K562 (cell line): Measurements from ENCODE around the gene ZMIZ1. TPM values are rescaled to one million over a fixed set of nuclear protein-coding genes. Genes with fewer than 3 reads are reported as not detected.

Experiments
- CHD1 ChIP-seq: fragments of 200-600 bp; sonication (generic); IDR thresholded peaks from one replicate; pipeline ENCODE4 v1.6.1; 2012; ENCODE audit warnings: mild to moderate bottlenecking, moderate library complexity, low read length, inconsistent platforms
- DACH1 ChIP-seq: fragments of 450-650 bp; IDR thresholded peaks from 2 replicates; pipeline ENCODE4 v1.6.1; 2018; ENCODE audit not compliant: partially characterized antibody
- FOXK1 ChIP-seq: sonication (generic); formaldehyde crosslinking; IDR thresholded peaks from 2 replicates; pipeline ENCODE4 v1.8.0; 2022; ENCODE audit warnings: missing genetic modification reagents, mild to moderate bottlenecking, borderline replicate concordance
- KLF16 ChIP-seq: IDR thresholded peaks from 2 replicates; pipeline ENCODE4 v1.6.1; 2016; ENCODE audit warnings: antibody characterized with exemption
- MBD2 ChIP-seq: sonication (generic); IDR thresholded peaks from 2 replicates; pipeline ENCODE4 v1.6.1; 2016; ENCODE audit warnings: low read depth, borderline replicate concordance
- SMARCB1 ChIP-seq: IDR thresholded peaks from 2 replicates; pipeline ENCODE4 v1.6.1; 2011; ENCODE audit warnings: improper control_type of control experiment, low read depth; ENCODE audit not compliant: insufficient read length
- polyA plus RNA-seq, 8 experiments: library from polyadenylated mRNA; depleted of rRNA in 4 of 8; stranded (reverse) in 5 of 8; unstranded in 3 of 8; fragments of >200 nt; fragmentation: Nextera tagmentation in 2 of 8; fragmentation: Illumina TruSeq in 1 of 8; extraction: Ambion mirVana in 2 of 8; extraction: Trizol in 1 of 8; gene quantifications; 2 replicates each; pipeline versions ENCODE4 v1.2.1 to v1.2.3, GENCODE V29; 2011 to 2014; ENCODE audit warnings: inconsistent platforms in 1 of 8, missing spikeins in 1 of 8
- total RNA-seq, 7 experiments: library from RNA; depleted of rRNA in 6 of 7; stranded (reverse); fragments of >200 nt in 6 of 7; fragmentation: Illumina TruSeq in 2 of 7; extraction: Trizol in 2 of 7; gene quantifications; 2 replicates each; pipeline versions ENCODE4 v1.2.1 to v1.2.3, GENCODE V29; 2011 to 2021; ENCODE audit warnings: low replicate concordance in 1 of 7
- TF ChIP-seq, protein P1 (sequence below): fragments of 450-650 bp; IDR thresholded peaks from 2 replicates; pipeline ENCODE4 v1.6.1; 2018; ENCODE audit warnings: mild to moderate bottlenecking, low read depth; ENCODE audit not compliant: partially characterized antibody

Gene ZMIZ1
- total and polyA plus RNA-seq, 9 of the 15 experiments (the other 6 are each of a cell fraction or from before 2014, with no cell fraction given): 1.0 to 37.3 (median 4.3) TPM

- TF ChIP-seq FOXK1 (CRISPR knock-in tag): no peak
- no peak for TF ChIP-seq KLF16
- TF ChIP-seq CHD1: no peak
- no peak for TF ChIP-seq SMARCB1
- peak; percentile 86; the same call in 1 of the 2 replicates for TF ChIP-seq MBD2
- peak; percentile 58 for TF ChIP-seq DACH1
- TF ChIP-seq, protein P1, sequence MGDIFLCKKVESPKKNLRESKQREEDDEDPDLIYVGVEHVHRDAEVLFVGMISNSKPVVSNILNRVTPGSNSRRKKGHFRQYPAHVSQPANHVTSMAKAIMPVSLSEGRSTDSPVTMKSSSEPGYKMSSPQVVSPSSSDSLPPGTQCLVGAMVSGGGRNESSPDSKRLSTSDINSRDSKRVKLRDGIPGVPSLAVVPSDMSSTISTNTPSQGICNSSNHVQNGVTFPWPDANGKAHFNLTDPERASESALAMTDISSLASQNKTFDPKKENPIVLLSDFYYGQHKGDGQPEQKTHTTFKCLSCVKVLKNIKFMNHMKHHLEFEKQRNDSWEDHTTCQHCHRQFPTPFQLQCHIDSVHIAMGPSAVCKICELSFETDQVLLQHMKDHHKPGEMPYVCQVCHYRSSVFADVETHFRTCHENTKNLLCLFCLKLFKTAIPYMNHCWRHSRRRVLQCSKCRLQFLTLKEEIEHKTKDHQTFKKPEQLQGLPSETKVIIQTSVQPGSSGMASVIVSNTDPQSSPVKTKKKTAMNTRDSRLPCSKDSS: no peak
Measured at GRCh38 chr10:79022565-79023230, 46.1 kb upstream of the ZMIZ1 start (continued).
